Neural crest cell (in vitro differentiated cells): ENCODE data around the gene CSF3. TPM values are rescaled to one million over a fixed set of nuclear protein-coding genes. Genes with fewer than 3 reads are reported as not detected.
"Not testable (repeated sequence)": the region's sequence is repeated elsewhere in the genome, so short reads cannot be mapped to it uniquely, and the experiment has no call there.

Source experiments
- DNase-seq: peaks from one replicate; pipeline ENCODE4 v3.0.0; 2021; ENCODE audit warnings: low read depth, mixed read lengths, low spot score
- H3K27ac Mint-ChIP-seq: one replicate; pipeline ENCODE4 v1.8.0; 2021; ENCODE audit warnings: mild to moderate bottlenecking, mixed read lengths; ENCODE audit not compliant: unreplicated experiment
- H3K27me3 Mint-ChIP-seq: 2 replicates; pipeline ENCODE4 v1.8.0; 2021; ENCODE audit warnings: low read depth, mild to moderate bottlenecking, mixed read lengths
- H3K36me3 Mint-ChIP-seq: 2 replicates; pipeline ENCODE4 v1.8.0; 2021; ENCODE audit warnings: low read depth, mild to moderate bottlenecking, mixed read lengths
- H3K4me1 Mint-ChIP-seq: 2 replicates; pipeline ENCODE4 v1.8.0; 2021; ENCODE audit warnings: mixed read lengths
- H3K4me3 Mint-ChIP-seq: one replicate; pipeline ENCODE4 v1.8.0; 2021; ENCODE audit warnings: mild to moderate bottlenecking, mixed read lengths
- H3K9me3 Mint-ChIP-seq: 2 replicates; pipeline ENCODE4 v1.8.0; 2021; ENCODE audit warnings: mixed read lengths
- total RNA-seq: library from RNA; stranded (reverse); gene quantifications from 2 replicates; pipeline ENCODE4 v1.2.1, GENCODE V29; 2021
- TF ChIP-seq, protein P1 (sequence below): fragments of 200-600 bp; sonication (generic); conservative IDR thresholded peaks from 2 replicates; pipeline ENCODE4 v1.5.0; 2021; ENCODE audit warnings: antibody characterized with exemption, mild to moderate bottlenecking

The CSF3 gene
- total RNA-seq, 1 donor from 2014 or later = not detected

GRCh38 chr17:39999067-39999466 is 16.2 kb upstream of the CSF3 start:
- no peaks in the 10 kb centered on the region for H3K27me3 Mint-ChIP-seq
- no peaks in the 10 kb centered on the region for H3K4me1 Mint-ChIP-seq
- TF ChIP-seq, protein P1, sequence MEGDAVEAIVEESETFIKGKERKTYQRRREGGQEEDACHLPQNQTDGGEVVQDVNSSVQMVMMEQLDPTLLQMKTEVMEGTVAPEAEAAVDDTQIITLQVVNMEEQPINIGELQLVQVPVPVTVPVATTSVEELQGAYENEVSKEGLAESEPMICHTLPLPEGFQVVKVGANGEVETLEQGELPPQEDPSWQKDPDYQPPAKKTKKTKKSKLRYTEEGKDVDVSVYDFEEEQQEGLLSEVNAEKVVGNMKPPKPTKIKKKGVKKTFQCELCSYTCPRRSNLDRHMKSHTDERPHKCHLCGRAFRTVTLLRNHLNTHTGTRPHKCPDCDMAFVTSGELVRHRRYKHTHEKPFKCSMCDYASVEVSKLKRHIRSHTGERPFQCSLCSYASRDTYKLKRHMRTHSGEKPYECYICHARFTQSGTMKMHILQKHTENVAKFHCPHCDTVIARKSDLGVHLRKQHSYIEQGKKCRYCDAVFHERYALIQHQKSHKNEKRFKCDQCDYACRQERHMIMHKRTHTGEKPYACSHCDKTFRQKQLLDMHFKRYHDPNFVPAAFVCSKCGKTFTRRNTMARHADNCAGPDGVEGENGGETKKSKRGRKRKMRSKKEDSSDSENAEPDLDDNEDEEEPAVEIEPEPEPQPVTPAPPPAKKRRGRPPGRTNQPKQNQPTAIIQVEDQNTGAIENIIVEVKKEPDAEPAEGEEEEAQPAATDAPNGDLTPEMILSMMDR = no peak

DNA sequence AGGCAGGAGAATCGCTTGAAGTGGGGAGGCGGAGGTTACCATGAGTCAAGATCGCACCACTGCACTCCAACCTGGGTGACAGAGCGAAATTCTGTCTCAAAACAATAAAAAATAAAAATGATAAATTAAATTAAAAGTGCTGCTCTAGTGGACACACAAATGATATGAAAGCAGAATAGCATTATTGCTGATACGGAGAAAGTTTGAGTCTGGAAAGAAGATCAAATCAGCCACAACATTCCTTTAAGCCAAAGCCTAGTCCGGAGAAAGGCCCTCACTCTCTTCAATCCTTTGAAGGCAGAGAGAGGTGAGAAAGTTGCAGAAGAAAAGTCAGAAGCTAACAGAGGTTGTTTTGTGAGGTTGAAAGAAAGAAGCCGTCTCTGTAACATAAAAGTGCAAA is 15.1 kb upstream of the CSF3 start:
- TF ChIP-seq, protein P1 = no peak
- Mint-ChIP-seq H3K9me3 (no peaks in the 10 kb centered on the region), H3K36me3 (peaks cover 6% of the 10 kb centered on the region), H3K4me3 (no peak overlapping the region), H3K27ac (no peak overlapping the region), H3K27me3 (no peaks in the 10 kb centered on the region), H3K4me1 (no peaks in the 10 kb centered on the region)
- DNase-seq = no peak

More at GRCh38 chr17:39999067-39999466, 16.2 kb upstream of the CSF3 start:
- H3K9me3 Mint-ChIP-seq = no peaks in the 10 kb centered on the region
- H3K4me3 Mint-ChIP-seq = no peak overlapping the region
- DNase-seq = no peak
- H3K36me3 Mint-ChIP-seq = peaks cover 10% of the 10 kb centered on the region
- H3K27ac Mint-ChIP-seq = no peak overlapping the region

GRCh38 chr17:40001335-40001734 is 13.9 kb upstream of the CSF3 start:
- H3K4me1 Mint-ChIP-seq, H3K36me3 Mint-ChIP-seq, H3K4me3 Mint-ChIP-seq, H3K27me3 Mint-ChIP-seq, H3K27ac Mint-ChIP-seq, H3K9me3 Mint-ChIP-seq, DNase-seq: not testable (repeated sequence)

DNA sequence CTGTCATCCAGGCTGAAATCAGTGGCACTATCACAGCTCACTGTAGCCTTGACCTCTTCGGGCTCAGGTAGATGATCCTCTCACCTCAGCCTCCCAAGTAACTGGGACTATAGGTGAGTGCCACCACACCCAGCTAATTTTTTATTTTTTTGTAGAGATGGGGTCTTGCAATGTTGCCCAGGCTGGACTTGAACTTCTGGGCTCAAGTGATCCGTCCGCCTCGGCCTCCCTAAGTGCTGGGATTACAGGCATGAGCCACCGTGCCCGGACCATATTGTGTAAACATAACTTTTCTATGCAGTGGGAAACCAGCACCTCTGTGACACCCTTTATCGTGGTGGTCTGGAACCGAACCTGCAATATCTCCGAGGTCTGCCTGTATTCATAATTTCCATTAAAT is 11.2 kb upstream of the CSF3 start:
- DNase-seq = no peak
- no peak overlapping the region for H3K4me3 Mint-ChIP-seq
- no peaks in the 10 kb centered on the region for H3K27me3 Mint-ChIP-seq
- H3K4me1 Mint-ChIP-seq = no peaks in the 10 kb centered on the region
- no peak overlapping the region for H3K27ac Mint-ChIP-seq
- no peaks in the 10 kb centered on the region for H3K36me3 Mint-ChIP-seq
- TF ChIP-seq, protein P1 = no peak
- H3K9me3 Mint-ChIP-seq = no peaks in the 10 kb centered on the region

GRCh38 chr17:40004712-40005111 is 10.5 kb upstream of the CSF3 start:
- Mint-ChIP-seq H3K9me3 (no peaks in the 10 kb centered on the region), H3K4me3 (no peak overlapping the region), H3K27ac (no peak overlapping the region), H3K4me1 (no peaks in the 10 kb centered on the region), H3K36me3 (no peaks in the 10 kb centered on the region), H3K27me3 (no peaks in the 10 kb centered on the region)
- DNase-seq = no peak
- TF ChIP-seq, protein P1 = no peak

- TF ChIP-seq, protein P1 = no peak
- no peak overlapping the region for H3K27ac Mint-ChIP-seq
- no peaks in the 10 kb centered on the region for H3K9me3 Mint-ChIP-seq
- H3K27me3 Mint-ChIP-seq = no peaks in the 10 kb centered on the region
- DNase-seq = no peak
- H3K36me3 Mint-ChIP-seq = no peaks in the 10 kb centered on the region
- H3K4me1 Mint-ChIP-seq = no peaks in the 10 kb centered on the region
- H3K4me3 Mint-ChIP-seq = no peak overlapping the region
These were observed 9.7 kb upstream of the CSF3 start for GRCh38 chr17:40005520-40005919.

DNA sequence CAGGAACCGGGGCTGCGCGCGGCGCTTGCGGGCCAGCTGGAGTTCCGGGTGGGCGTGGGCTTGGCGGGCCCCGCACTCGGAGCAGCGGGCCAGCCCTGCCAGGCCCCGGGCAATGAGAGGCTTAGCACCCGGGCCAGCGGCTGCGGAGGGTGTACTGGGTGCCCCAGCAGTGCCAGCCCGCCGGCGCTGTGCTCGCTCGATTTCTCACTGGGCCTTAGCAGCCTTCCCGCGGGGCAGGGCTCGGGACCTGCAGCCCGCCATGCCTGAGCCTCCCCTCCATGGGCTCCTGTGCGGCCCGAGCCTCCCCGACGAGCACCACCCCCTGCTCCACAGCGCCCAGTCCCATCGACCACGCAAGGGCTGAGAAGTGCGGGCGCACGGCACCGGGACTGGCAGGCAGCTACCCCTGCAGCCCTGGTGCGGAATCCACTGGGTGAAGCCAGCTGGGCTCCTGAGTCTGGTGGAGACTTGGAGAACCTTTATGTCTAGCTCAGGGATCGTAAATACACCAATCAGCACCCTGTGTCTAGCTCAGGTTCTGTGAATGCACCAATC is 4.2 kb upstream of the CSF3 start:
- not testable (repeated sequence) for H3K4me1 Mint-ChIP-seq, H3K4me3 Mint-ChIP-seq, H3K27me3 Mint-ChIP-seq, H3K9me3 Mint-ChIP-seq, H3K27ac Mint-ChIP-seq, H3K36me3 Mint-ChIP-seq, DNase-seq

GRCh38 chr17:40012017-40012647 is 3.1 kb upstream of the CSF3 start:
- not testable (repeated sequence) for H3K4me1 Mint-ChIP-seq, H3K4me3 Mint-ChIP-seq, H3K36me3 Mint-ChIP-seq, H3K9me3 Mint-ChIP-seq, H3K27me3 Mint-ChIP-seq, H3K27ac Mint-ChIP-seq, DNase-seq
